H1 (cell line): ENCODE data around the gene PALD1. TPM values are rescaled to one million over a fixed set of nuclear protein-coding genes. Genes with fewer than 3 reads are reported as not detected.

Source experiments
- CTCF ChIA-PET: fragments of 300-600 bp; sonication (Branson Sonifier 250); formaldehyde crosslinking; loops from one replicate; lab custom pipeline; 2021; ENCODE audit not compliant: partially characterized antibody; lab: Charles Lee
- POLR2A ChIA-PET: fragments of 300-600 bp; sonication (Branson Sonifier 250); formaldehyde crosslinking; loops from one replicate; lab custom pipeline; 2021; ENCODE audit warnings: inconsistent platforms; ENCODE audit not compliant: partially characterized antibody; lab: Charles Lee
- DNase-seq, 2 experiments: peaks; one replicate each; pipeline versions ENCODE4 v3.0.0 to v3.0.0-alpha.2; 2010 to 2022; ENCODE audit warnings: low spot score in 2 of 2, low read depth in 1 of 2, mixed read lengths in 1 of 2
- FAIRE-seq: peaks from 2 replicates; lab custom pipeline; 2011; peaks lifted over from hg19 to GRCh38; lab: Jason Lieb, UNC
- H2AFZ ChIP-seq: 2 replicates; pipeline ENCODE4 v1.8.1; 2012; ENCODE audit warnings: low read length, inconsistent platforms
- H2AK5ac ChIP-seq: 2 replicates; pipeline ENCODE4 v1.6.1; 2013; ENCODE audit warnings: low read depth, low read length
- H2BK120ac ChIP-seq: replicated peaks from 2 replicates; pipeline ENCODE3; 2013; ENCODE audit warnings: low read depth, low read length, inconsistent platforms
- H2BK12ac ChIP-seq: 2 replicates; pipeline ENCODE4 v1.6.1; 2013; ENCODE audit warnings: low read depth, low read length
- H2BK15ac ChIP-seq: 2 replicates; pipeline ENCODE4 v1.6.1; 2013; ENCODE audit warnings: low read length
- H2BK20ac ChIP-seq: 2 replicates; pipeline ENCODE4 v1.6.1; 2013; ENCODE audit warnings: low read length
- H2BK5ac ChIP-seq: 2 replicates; pipeline ENCODE4 v1.6.1; 2013; ENCODE audit warnings: low read depth, low read length
- H3K14ac ChIP-seq: 2 replicates; pipeline ENCODE4 v1.6.1; 2013; ENCODE audit warnings: inconsistent platforms; ENCODE audit not compliant: insufficient read length
- H3K18ac ChIP-seq: 2 replicates; pipeline ENCODE4 v1.6.1; 2013; ENCODE audit warnings: low read length; ENCODE audit errors: extremely low read depth
- H3K23ac ChIP-seq: 2 replicates; pipeline ENCODE4 v1.6.1; 2013; ENCODE audit warnings: inconsistent platforms; ENCODE audit not compliant: insufficient read length
- H3K23me2 ChIP-seq: 2 replicates; pipeline ENCODE4 v1.6.1; 2013; ENCODE audit warnings: low read depth, low read length
- H3K27ac ChIP-seq: 2 replicates; pipeline ENCODE4 v1.6.1; 2011; ENCODE audit warnings: low read depth, low read length, inconsistent platforms
- H3K27me3 ChIP-seq, 4 experiments: replicated peaks in 1 of 4; 1 replicate in 1 of 4; 2 replicates in 3 of 4; pipeline versions ENCODE4 v1.6.1 to v1.8.1; 2011 to 2013; ENCODE audit warnings: low read length in 3 of 4, mild to moderate bottlenecking in 3 of 4, inconsistent platforms in 2 of 4, mixed read lengths in 2 of 4, moderate library complexity in 1 of 4; ENCODE audit not compliant: control insufficient read depth in 3 of 4, insufficient read depth in 3 of 4; ENCODE audit errors: extremely low read depth in 1 of 4
- H3K36me3 ChIP-seq, 4 experiments: 2 replicates each; pipeline versions ENCODE4 v1.6.1 to v1.8.1; 2011 to 2013; ENCODE audit warnings: mild to moderate bottlenecking in 4 of 4, low read length in 3 of 4, moderate library complexity in 2 of 4, control low read depth in 1 of 4, inconsistent platforms in 1 of 4; ENCODE audit not compliant: insufficient read depth in 4 of 4, control insufficient read depth in 2 of 4
- H3K4ac ChIP-seq: replicated peaks from 2 replicates; pipeline ENCODE3; 2013; ENCODE audit warnings: low read length, low read depth, mixed read lengths, inconsistent platforms; ENCODE audit not compliant: insufficient read length
- H3K4me1 ChIP-seq, 4 experiments: replicated peaks in 1 of 4; 1 replicate in 1 of 4; 2 replicates in 3 of 4; pipeline versions ENCODE4 v1.6.1 to v1.8.1; 2011 to 2013; ENCODE audit warnings: low read length in 3 of 4, inconsistent platforms in 2 of 4, mixed read lengths in 1 of 4; ENCODE audit not compliant: insufficient read depth in 4 of 4, control insufficient read depth in 3 of 4
- H3K4me2 ChIP-seq, 2 experiments: 2 replicates each; pipeline versions ENCODE4 v1.6.1 to v1.8.1; 2011 to 2013; ENCODE audit warnings: low read depth in 2 of 2, low read length in 2 of 2, control low read depth in 1 of 2, inconsistent platforms in 1 of 2, mild to moderate bottlenecking in 1 of 2; ENCODE audit not compliant: insufficient read depth in 1 of 2
- H3K4me3 ChIP-seq, 4 experiments: fragments of 200-600, 300-600 bp in 1 of 4; sonication (generic), shearing (Covaris generic), sonication (Bioruptor Twin) in 1 of 4; 2 replicates each; pipeline versions ENCODE4 v1.5.1 to v1.8.1; 2011 to 2016; ENCODE audit warnings: low read length in 4 of 4, low read depth in 3 of 4, control low read depth in 2 of 4, inconsistent platforms in 2 of 4, mild to moderate bottlenecking in 2 of 4, mixed read lengths in 1 of 4, moderate library complexity in 1 of 4; ENCODE audit not compliant: insufficient read depth in 2 of 4; ENCODE audit errors: extremely low read depth in 1 of 4
- H3K56ac ChIP-seq: replicated peaks from 2 replicates; pipeline ENCODE3; 2013; ENCODE audit warnings: low read depth, mild to moderate bottlenecking, mixed read lengths, low read length, inconsistent platforms; ENCODE audit not compliant: insufficient read length
- H3K79me1 ChIP-seq: 2 replicates; pipeline ENCODE4 v1.6.1; 2013; ENCODE audit warnings: low read depth, low read length, control low read depth
- H3K79me2 ChIP-seq, 2 experiments: 2 replicates each; pipeline versions ENCODE4 v1.6.1 to v1.8.1; 2012 to 2013; ENCODE audit warnings: low read length in 2 of 2, mild to moderate bottlenecking in 2 of 2, inconsistent platforms in 1 of 2; ENCODE audit not compliant: insufficient read depth in 2 of 2, control insufficient read depth in 1 of 2
- H3K9ac ChIP-seq, 4 experiments: replicated peaks in 1 of 4; 1 replicate in 1 of 4; 2 replicates in 3 of 4; pipeline versions ENCODE4 v1.6.1 to v1.8.1; 2011 to 2013; ENCODE audit warnings: low read depth in 3 of 4, low read length in 3 of 4, control low read depth in 2 of 4, mild to moderate bottlenecking in 2 of 4, moderate library complexity in 2 of 4, inconsistent platforms in 1 of 4; ENCODE audit errors: extremely low read depth in 1 of 4
- H3K9me3 ChIP-seq, 2 experiments: 2 replicates each; pipeline versions ENCODE4 v1.6.1 to v1.8.1; 2012 to 2013; ENCODE audit warnings: mild to moderate bottlenecking in 2 of 2, moderate library complexity in 2 of 2, control low read depth in 1 of 2, inconsistent platforms in 1 of 2, low read depth in 1 of 2, low read length in 1 of 2, mixed read lengths in 1 of 2; ENCODE audit not compliant: insufficient read depth in 2 of 2
- H4K20me1 ChIP-seq, 2 experiments: replicated peaks in 1 of 2; 2 replicates each; pipeline versions ENCODE3 to v1.8.1; 2011 to 2013; ENCODE audit warnings: inconsistent platforms in 2 of 2, low read length in 2 of 2, mild to moderate bottlenecking in 1 of 2; ENCODE audit not compliant: insufficient read depth in 2 of 2, control insufficient read depth in 1 of 2
- H4K5ac ChIP-seq: 2 replicates; pipeline ENCODE4 v1.6.1; 2013; ENCODE audit warnings: low read length, low read depth, mixed read lengths, inconsistent platforms; ENCODE audit not compliant: insufficient read length
- H4K8ac ChIP-seq: 2 replicates; pipeline ENCODE4 v1.8.0; 2013; ENCODE audit warnings: mild to moderate bottlenecking, moderate library complexity, low read length, inconsistent platforms; ENCODE audit not compliant: insufficient read depth; ENCODE audit errors: extremely low read depth
- H4K91ac ChIP-seq: replicated peaks from 2 replicates; pipeline ENCODE3; 2013; ENCODE audit warnings: low read length, mixed read lengths, inconsistent platforms; ENCODE audit not compliant: insufficient read length
- CHD1 ChIP-seq: IDR thresholded peaks from 2 replicates; pipeline ENCODE4 v1.6.1; 2012; ENCODE audit warnings: low read depth, low read length, improper control_type of control experiment
- HDAC2 ChIP-seq, 2 experiments: fragments of 300-600 bp in 1 of 2; sonication (generic) in 1 of 2; IDR thresholded peaks; 2 replicates each; pipeline ENCODE4 v1.6.1; 2011 to 2012; ENCODE audit warnings: low read depth in 2 of 2, low read length in 2 of 2, mild to moderate bottlenecking in 2 of 2, moderate library complexity in 2 of 2, borderline replicate concordance in 1 of 2, inconsistent platforms in 1 of 2
- HDAC6 ChIP-seq: IDR thresholded peaks from one replicate; pipeline ENCODE4 v1.7.1; 2012; ENCODE audit warnings: low read depth, mild to moderate bottlenecking, inconsistent platforms, low read length, moderate library complexity
- RNF2 ChIP-seq: fragments of 200-900, 300-1000 bp; sonication (generic); IDR thresholded peaks from 2 replicates; pipeline ENCODE4 v1.7.1; 2016; ENCODE audit warnings: borderline replicate concordance, low read depth, mild to moderate bottlenecking, antibody characterized with exemption, low read length; ENCODE audit not compliant: poor library complexity, severe bottlenecking; ENCODE audit errors: missing control alignments
- TBP ChIP-seq: IDR thresholded peaks from 2 replicates; pipeline ENCODE4 v1.6.1; 2011; ENCODE audit warnings: low read depth, low read length, improper control_type of control experiment
- WGBS, 2 experiments: shearing (Covaris generic) in 1 of 2; methylation state at CpG; one replicate each; pipeline versions ENCODE4 v1.1.6 to v1.1.7; 2013 to 2015; ENCODE audit warnings: low lambda C conversion rate in 2 of 2, mixed read lengths in 2 of 2, inconsistent platforms in 1 of 2, low coverage in 1 of 2, missing lambda C conversion rate in 1 of 2; ENCODE audit not compliant: insufficient replicate concordance in 2 of 2, insufficient coverage in 1 of 2, insufficient read length in 1 of 2; ENCODE audit errors: extremely low coverage in 1 of 2, missing lambda C conversion rate in 1 of 2; 5-methylcytosine and 5-hydroxymethylcytosine counted together
- polyA plus RNA-seq, 7 experiments: library from polyadenylated mRNA; depleted of rRNA in 3 of 7; stranded (reverse) in 5 of 7; unstranded in 2 of 7; fragments of >200 nt in 5 of 7; fragments of 200-250 nt in 2 of 7; gene quantifications; 1 replicate in 5 of 7; 2 replicates in 1 of 7; 4 replicates in 1 of 7; pipeline versions ENCODE4 v1.2.1 to v1.2.3, GENCODE V29; 2011 to 2013; ENCODE audit warnings: missing spikeins in 2 of 7, mixed read lengths in 2 of 7
- total RNA-seq: library from RNA; stranded (reverse); fragmentation: NEBNext Ultra II Directional; extraction: Animal tissue kit (Norgen Biotek cat#: 25700); gene quantifications from 2 replicates; pipeline ENCODE4 v1.2.1, GENCODE V29; 2021
- TF ChIP-seq, protein P1 (sequence below): IDR thresholded peaks from 2 replicates; pipeline ENCODE4 v1.6.1; 2012; ENCODE audit warnings: low read length, inconsistent platforms
- TF ChIP-seq, protein P2 (sequence below), 3 experiments: IDR thresholded peaks; 1 replicate in 2 of 3; 2 replicates in 1 of 3; pipeline versions ENCODE4 v1.5.1 to v1.6.1; 2011; ENCODE audit warnings: low read length in 3 of 3, mild to moderate bottlenecking in 3 of 3, inconsistent platforms in 2 of 3, low read depth in 1 of 3, moderate library complexity in 1 of 3; ENCODE audit not compliant: insufficient read depth in 1 of 3; ENCODE audit errors: control extremely low read depth in 1 of 3
- TF ChIP-seq, protein P3 (sequence below): IDR thresholded peaks from 2 replicates; pipeline ENCODE4 v1.6.1; 2011; ENCODE audit warnings: low read depth, mild to moderate bottlenecking, low read length; ENCODE audit not compliant: insufficient read depth

PALD1 gene
- total and polyA plus RNA-seq, 2 of the 8 experiments (the other 6 are each of a cell fraction or from before 2014, with no cell fraction given): 13.3 to 32.8 TPM

DNA sequence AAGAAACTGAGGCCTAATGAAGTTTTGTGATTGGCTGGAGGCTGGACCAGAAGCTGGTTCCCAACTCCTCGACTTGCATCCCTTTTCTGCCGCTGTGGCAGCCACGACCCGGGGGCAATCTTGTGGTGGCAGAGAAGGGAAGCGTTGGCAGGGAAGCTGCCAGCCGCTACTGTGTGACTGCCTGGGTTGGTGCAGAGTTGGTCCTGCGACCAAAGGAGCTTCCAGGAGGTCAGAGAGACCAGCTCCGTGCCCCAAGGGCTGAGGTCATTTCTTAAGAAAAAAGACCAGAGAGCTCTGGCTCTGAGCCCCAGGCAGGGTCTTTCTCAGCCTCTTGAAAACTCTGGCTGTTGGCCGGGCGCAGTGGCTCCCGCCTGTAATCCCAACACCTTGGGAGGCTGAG, 76.8 kb downstream of the PALD1 start:
- FAIRE-seq: no peak
- DNase-seq: no peak
- TF ChIP-seq, protein P1, sequence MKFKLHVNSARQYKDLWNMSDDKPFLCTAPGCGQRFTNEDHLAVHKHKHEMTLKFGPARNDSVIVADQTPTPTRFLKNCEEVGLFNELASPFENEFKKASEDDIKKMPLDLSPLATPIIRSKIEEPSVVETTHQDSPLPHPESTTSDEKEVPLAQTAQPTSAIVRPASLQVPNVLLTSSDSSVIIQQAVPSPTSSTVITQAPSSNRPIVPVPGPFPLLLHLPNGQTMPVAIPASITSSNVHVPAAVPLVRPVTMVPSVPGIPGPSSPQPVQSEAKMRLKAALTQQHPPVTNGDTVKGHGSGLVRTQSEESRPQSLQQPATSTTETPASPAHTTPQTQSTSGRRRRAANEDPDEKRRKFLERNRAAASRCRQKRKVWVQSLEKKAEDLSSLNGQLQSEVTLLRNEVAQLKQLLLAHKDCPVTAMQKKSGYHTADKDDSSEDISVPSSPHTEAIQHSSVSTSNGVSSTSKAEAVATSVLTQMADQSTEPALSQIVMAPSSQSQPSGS: no peak
- TF ChIP-seq, protein P2, sequence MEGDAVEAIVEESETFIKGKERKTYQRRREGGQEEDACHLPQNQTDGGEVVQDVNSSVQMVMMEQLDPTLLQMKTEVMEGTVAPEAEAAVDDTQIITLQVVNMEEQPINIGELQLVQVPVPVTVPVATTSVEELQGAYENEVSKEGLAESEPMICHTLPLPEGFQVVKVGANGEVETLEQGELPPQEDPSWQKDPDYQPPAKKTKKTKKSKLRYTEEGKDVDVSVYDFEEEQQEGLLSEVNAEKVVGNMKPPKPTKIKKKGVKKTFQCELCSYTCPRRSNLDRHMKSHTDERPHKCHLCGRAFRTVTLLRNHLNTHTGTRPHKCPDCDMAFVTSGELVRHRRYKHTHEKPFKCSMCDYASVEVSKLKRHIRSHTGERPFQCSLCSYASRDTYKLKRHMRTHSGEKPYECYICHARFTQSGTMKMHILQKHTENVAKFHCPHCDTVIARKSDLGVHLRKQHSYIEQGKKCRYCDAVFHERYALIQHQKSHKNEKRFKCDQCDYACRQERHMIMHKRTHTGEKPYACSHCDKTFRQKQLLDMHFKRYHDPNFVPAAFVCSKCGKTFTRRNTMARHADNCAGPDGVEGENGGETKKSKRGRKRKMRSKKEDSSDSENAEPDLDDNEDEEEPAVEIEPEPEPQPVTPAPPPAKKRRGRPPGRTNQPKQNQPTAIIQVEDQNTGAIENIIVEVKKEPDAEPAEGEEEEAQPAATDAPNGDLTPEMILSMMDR (IDR thresholded peaks at IDR 0.05; ENCODE audit: control extremely low read depth in 1 of 3, insufficient read depth in 1 of 3, low read depth in 1 of 3, low read length in 3 of 3): no peak
- TF ChIP-seq HDAC2 (IDR thresholded peaks at IDR 0.05; ENCODE audit: borderline replicate concordance in 1 of 2, low read depth in 2 of 2, low read length in 2 of 2) (no peak), TBP (no peak), CHD1 (no peak), RNF2 (no peak), HDAC6 (no peak)
- TF ChIP-seq, protein P3, sequence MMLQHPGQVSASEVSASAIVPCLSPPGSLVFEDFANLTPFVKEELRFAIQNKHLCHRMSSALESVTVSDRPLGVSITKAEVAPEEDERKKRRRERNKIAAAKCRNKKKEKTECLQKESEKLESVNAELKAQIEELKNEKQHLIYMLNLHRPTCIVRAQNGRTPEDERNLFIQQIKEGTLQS: no peak

More for the DNA sequence above, 76.8 kb downstream of the PALD1 start:
- no peak overlapping the region for H4K8ac ChIP-seq
- no peak overlapping the region for H3K4me2 ChIP-seq
- no peaks in the 10 kb centered on the region for H3K23me2 ChIP-seq
- peaks cover 0 to 6% (median 3%) of the 10 kb centered on the region in 4 experiments; a peak in 4 of 7 replicates for H3K4me1 ChIP-seq
- H2AK5ac ChIP-seq: no peak overlapping the region
- ChIA-PET CTCF (interaction anchor here (0.7 to 1.0 kb wide), 2 partner anchors 63 to 206 kb away, joined by 3 read pairs; no protein-coding TSS in a partner anchor), POLR2A (no interaction called here)
- H2BK5ac ChIP-seq: no peak overlapping the region
- no peak overlapping the region for H2BK120ac ChIP-seq
- H4K5ac ChIP-seq: no peak overlapping the region
- no peaks in the 10 kb centered on the region; the same call in 1 of the 2 replicates for H3K79me1 ChIP-seq
- no peak overlapping the region for H2BK15ac ChIP-seq
- H4K91ac ChIP-seq: no peak overlapping the region
- no peaks in the 10 kb centered on the region for H3K79me2 ChIP-seq
- 82% methylated on average over 11 of the region's 11 CpGs; no CpG with 5 or more reads in 1 of the 2 experiments for WGBS, 2 experiments
- no peak overlapping the region for H3K23ac ChIP-seq
- no peaks in the 10 kb centered on the region for H3K9me3 ChIP-seq
- no peak overlapping the region for H3K14ac ChIP-seq
- H3K36me3 ChIP-seq: peaks cover 0 to 4% (median 1%) of the 10 kb centered on the region in 4 experiments; a peak in 2 of 8 replicates
- no peak overlapping the region for H2AFZ ChIP-seq
- no peak overlapping the region for H3K27ac ChIP-seq
- H3K4ac ChIP-seq: no peak overlapping the region
- H3K27me3 ChIP-seq: no peaks in the 10 kb centered on the region
- no peak overlapping the region for H2BK12ac ChIP-seq
- H3K4me3 ChIP-seq: no peak overlapping the region
- H3K9ac ChIP-seq: no peak overlapping the region
- H2BK20ac ChIP-seq: no peak overlapping the region
- no peak overlapping the region for H3K56ac ChIP-seq
- H4K20me1 ChIP-seq: no peaks in the 10 kb centered on the region
- H3K18ac ChIP-seq: no peak overlapping the region
